B cell (primary cell): ENCODE results near the gene KSR1.

Experiments used
- CTCF ChIP-seq: fragments of 200-600 bp; IDR thresholded peaks from one replicate; pipeline ENCODE4 v1.8.0; 2022; ENCODE audit warnings: antibody characterized with exemption, mild to moderate bottlenecking
- EZH2 ChIP-seq: IDR thresholded peaks from 2 replicates; pipeline ENCODE4 v1.6.1; 2012; ENCODE audit warnings: borderline replicate concordance, low read depth, mild to moderate bottlenecking, moderate library complexity, low read length; ENCODE audit not compliant: insufficient read depth, poor library complexity, severe bottlenecking

- TF ChIP-seq CTCF (no peak), EZH2 (no peak)
These were observed 2.3 kb downstream of the KSR1 start for GRCh38 chr17:27458524-27458908.
